Calu3 (cell line): Measurements from ENCODE around the gene BOLA2. TPM values are rescaled to one million over a fixed set of nuclear protein-coding genes. Genes with fewer than 3 reads are reported as not detected.
"Not testable (repeated sequence)": the region's sequence is repeated elsewhere in the genome, so short reads cannot be mapped to it uniquely, and the experiment has no call there.

ENCODE experiments used
- Bru-seq: library from RNA; stranded (reverse); fragments of 400-500 nt; gene quantifications from one replicate; lab custom pipeline; 2021; lab: Mats Ljungman, UMichigan
- BruChase-seq, 2 experiments: library from RNA; stranded (reverse); fragments of 400-500 nt; gene quantifications; one replicate each; lab custom pipeline; 2021; lab: Mats Ljungman, UMichigan
- BruUV-seq: library from RNA; stranded (reverse); fragments of 400-500 nt; replicated peaks from 2 replicates; lab custom pipeline; 2021; lab: Mats Ljungman, UMichigan
- CTCF ChIA-PET: fragments of 300-600 bp; sonication (Branson Sonifier 250); formaldehyde crosslinking; loops from one replicate; lab custom pipeline; 2022; ENCODE audit warnings: antibody characterized with exemption; lab: Charles Lee
- DNase-seq: peaks from one replicate; pipeline ENCODE4 v3.0.0; 2022
- H3K27ac Mint-ChIP-seq: one replicate; pipeline ENCODE4 v1.8.0; 2022; ENCODE audit warnings: mixed read lengths; ENCODE audit not compliant: unreplicated experiment
- H3K27me3 Mint-ChIP-seq: one replicate; pipeline ENCODE4 v1.8.0; 2022; ENCODE audit warnings: mixed read lengths; ENCODE audit not compliant: unreplicated experiment
- H3K36me3 Mint-ChIP-seq: one replicate; pipeline ENCODE4 v1.8.0; 2022; ENCODE audit warnings: mild to moderate bottlenecking, moderate library complexity, mixed read lengths; ENCODE audit not compliant: insufficient read depth, unreplicated experiment
- H3K4me1 Mint-ChIP-seq: one replicate; pipeline ENCODE4 v1.8.0; 2022; ENCODE audit warnings: mild to moderate bottlenecking, low read depth, mixed read lengths; ENCODE audit not compliant: unreplicated experiment
- H3K4me3 Mint-ChIP-seq: one replicate; pipeline ENCODE4 v1.8.0; 2022; ENCODE audit warnings: mild to moderate bottlenecking, low read depth, moderate library complexity, mixed read lengths; ENCODE audit not compliant: unreplicated experiment
- H3K9me3 Mint-ChIP-seq: one replicate; pipeline ENCODE4 v1.8.0; 2022; ENCODE audit warnings: low read depth, mixed read lengths; ENCODE audit not compliant: unreplicated experiment
- intact Hi-C: fragments of 100-400 bp; cut with micrococcal nuclease; formaldehyde crosslinking; loops from one replicate; pipeline ENCODE4 v1.10.0; 2022; ENCODE audit not compliant: unreplicated experiment
- long read RNA-seq: library from polyadenylated mRNA; stranded (forward); transcript quantifications from one replicate; pipeline ENCODE4 v2.0.0, GENCODE V29; 2022
- total RNA-seq: library from RNA; stranded (reverse); gene quantifications from 2 replicates; pipeline ENCODE4 v1.2.3, GENCODE V29; 2022

Gene BOLA2
- 11.6 and 13.5 TPM in 2 replicates for total RNA-seq
- Bru-seq, nascent RNA: percentile 19 among the genes with signal in this experiment
- percentile 24 among the genes with signal in this experiment for BruChase-seq, experiment 1, labeled RNA remaining after a 6-hour chase
- BruChase-seq, experiment 2, labeled RNA remaining after a 2-hour chase: percentile 15 among the genes with signal in this experiment
- long read RNA-seq, transcript BOLA2-201 (3 exons, 1,012 nt): major isoform, 105 of 122 reads
- long read RNA-seq, partial matches to known transcripts: 4 of 122 reads
- long read RNA-seq, other reads (novel, unspliced or antisense): 13 of 122 reads

GRCh38 chr16:29454269-29454668, at the start of gene BOLA2, which contains the start of gene SLX1B:
Gene BOLA2 (minus strand): TSS chr16:29454351. CDS start chr16:29454253, 98 bp downstream.
Gene SLX1B (plus strand): TSS chr16:29454533.
- H3K27me3 Mint-ChIP-seq, H3K4me3 Mint-ChIP-seq, H3K4me1 Mint-ChIP-seq, CTCF ChIA-PET, BruUV-seq, H3K36me3 Mint-ChIP-seq, H3K9me3 Mint-ChIP-seq, DNase-seq, H3K27ac Mint-ChIP-seq, intact Hi-C loops: not testable (repeated sequence)

- CTCF ChIA-PET: not testable (repeated sequence)
These were observed 28.1 kb upstream of the BOLA2 start for GRCh38 chr16:29482276-29482675.

GRCh38 chr16:29472065-29472464, 17.9 kb upstream of the BOLA2 start:
- not testable (repeated sequence) for H3K36me3 Mint-ChIP-seq

More at GRCh38 chr16:29482276-29482675, 28.1 kb upstream of the BOLA2 start:
- H3K36me3 Mint-ChIP-seq, H3K9me3 Mint-ChIP-seq, H3K27me3 Mint-ChIP-seq, DNase-seq, H3K27ac Mint-ChIP-seq, intact Hi-C loops, H3K4me3 Mint-ChIP-seq, BruUV-seq, H3K4me1 Mint-ChIP-seq: not testable (repeated sequence)

GRCh38 chr16:29469660-29470059, 15.5 kb upstream of the BOLA2 start:
- BruUV-seq, CTCF ChIA-PET, H3K4me3 Mint-ChIP-seq, H3K27me3 Mint-ChIP-seq, H3K9me3 Mint-ChIP-seq, H3K36me3 Mint-ChIP-seq, H3K4me1 Mint-ChIP-seq, H3K27ac Mint-ChIP-seq, intact Hi-C loops: not testable (repeated sequence)
- peak; percentile 77 for DNase-seq

More at GRCh38 chr16:29472065-29472464, 17.9 kb upstream of the BOLA2 start:
- H3K4me3 Mint-ChIP-seq, H3K4me1 Mint-ChIP-seq, intact Hi-C loops, DNase-seq, BruUV-seq, H3K27ac Mint-ChIP-seq, CTCF ChIA-PET, H3K27me3 Mint-ChIP-seq, H3K9me3 Mint-ChIP-seq: not testable (repeated sequence)

GRCh38 chr16:29467654-29468366, 13.7 kb upstream of the BOLA2 start:
- CTCF ChIA-PET, H3K4me1 Mint-ChIP-seq, H3K4me3 Mint-ChIP-seq, H3K9me3 Mint-ChIP-seq, DNase-seq, BruUV-seq, H3K27me3 Mint-ChIP-seq, H3K36me3 Mint-ChIP-seq, H3K27ac Mint-ChIP-seq, intact Hi-C loops: not testable (repeated sequence)

GRCh38 chr16:29466904-29467303, 12.8 kb upstream of the BOLA2 start:
- CTCF ChIA-PET, H3K36me3 Mint-ChIP-seq, H3K27me3 Mint-ChIP-seq, DNase-seq, H3K4me1 Mint-ChIP-seq, intact Hi-C loops, H3K27ac Mint-ChIP-seq, H3K9me3 Mint-ChIP-seq, H3K4me3 Mint-ChIP-seq: not testable (repeated sequence)
- BruUV-seq: TSS peak; percentile 51

GRCh38 chr16:29465985-29466824, 12.1 kb upstream of the BOLA2 start:
- intact Hi-C loops, H3K4me3 Mint-ChIP-seq, DNase-seq, BruUV-seq, CTCF ChIA-PET, H3K4me1 Mint-ChIP-seq, H3K36me3 Mint-ChIP-seq, H3K27me3 Mint-ChIP-seq, H3K9me3 Mint-ChIP-seq, H3K27ac Mint-ChIP-seq: not testable (repeated sequence)

- intact Hi-C loops, H3K27ac Mint-ChIP-seq, H3K4me3 Mint-ChIP-seq, H3K9me3 Mint-ChIP-seq, DNase-seq, BruUV-seq, CTCF ChIA-PET, H3K27me3 Mint-ChIP-seq, H3K36me3 Mint-ChIP-seq, H3K4me1 Mint-ChIP-seq: not testable (repeated sequence)
These were observed 6.5 kb upstream of the BOLA2 start for GRCh38 chr16:29460647-29461030.
